K562 (cell line): ENCODE results near the gene PIK3R5.

ENCODE experiments used
- CEBPB ChIP-seq: fragments of 450-650 bp; IDR thresholded peaks from 2 replicates; pipeline ENCODE4 v1.6.1; 2016; ENCODE audit warnings: missing genetic modification characterization, missing compliant biosample characterization
- CEBPZ ChIP-seq: fragments of 150-350 bp; IDR thresholded peaks from 2 replicates; pipeline ENCODE4 v1.6.1; 2014; ENCODE audit warnings: low read depth, mild to moderate bottlenecking, low read length, borderline replicate concordance
- KLF1 ChIP-seq: fragments of 450-650 bp; IDR thresholded peaks from 2 replicates; pipeline ENCODE4 v1.6.1; 2016; ENCODE audit warnings: missing genetic modification characterization, missing compliant biosample characterization
- NCOA2 ChIP-seq, 2 experiments: fragments of 450-650 bp; IDR thresholded peaks; 2 replicates each; pipeline ENCODE4 v1.6.1; 2018; ENCODE audit warnings: mild to moderate bottlenecking in 2 of 2, moderate library complexity in 1 of 2; ENCODE audit not compliant: partially characterized antibody in 2 of 2
- POLR2AphosphoS5 ChIP-seq: IDR thresholded peaks from 2 replicates; pipeline ENCODE4 v1.6.1; 2011; ENCODE audit warnings: mild to moderate bottlenecking, low read depth, low read length, moderate library complexity; ENCODE audit not compliant: control insufficient read depth, insufficient read depth
- RFX5 ChIP-seq: IDR thresholded peaks from 2 replicates; pipeline ENCODE4 v1.6.1; 2011; ENCODE audit warnings: low read depth, mild to moderate bottlenecking, improper control_type of control experiment, low read length
- THAP7 ChIP-seq: fragments of 250-450 bp; sonication (Bioruptor Pico); IDR thresholded peaks from 2 replicates; pipeline ENCODE4 v1.5.0; 2021
- TF ChIP-seq, protein P1 (sequence below): fragments of 450-650 bp; formaldehyde crosslinking; IDR thresholded peaks from 2 replicates; pipeline ENCODE4 v1.4.0; 2020; ENCODE audit warnings: mild to moderate bottlenecking, mixed read lengths

- TF ChIP-seq RFX5 (no peak), NCOA2 (IDR thresholded peaks at IDR 0.05; ENCODE audit: partially characterized antibody in 2 of 2) (no peak), KLF1 (no peak), POLR2AphosphoS5 (no peak), CEBPB (tag) (no peak), CEBPZ (no peak), THAP7 (no peak)
- TF ChIP-seq, protein P1, sequence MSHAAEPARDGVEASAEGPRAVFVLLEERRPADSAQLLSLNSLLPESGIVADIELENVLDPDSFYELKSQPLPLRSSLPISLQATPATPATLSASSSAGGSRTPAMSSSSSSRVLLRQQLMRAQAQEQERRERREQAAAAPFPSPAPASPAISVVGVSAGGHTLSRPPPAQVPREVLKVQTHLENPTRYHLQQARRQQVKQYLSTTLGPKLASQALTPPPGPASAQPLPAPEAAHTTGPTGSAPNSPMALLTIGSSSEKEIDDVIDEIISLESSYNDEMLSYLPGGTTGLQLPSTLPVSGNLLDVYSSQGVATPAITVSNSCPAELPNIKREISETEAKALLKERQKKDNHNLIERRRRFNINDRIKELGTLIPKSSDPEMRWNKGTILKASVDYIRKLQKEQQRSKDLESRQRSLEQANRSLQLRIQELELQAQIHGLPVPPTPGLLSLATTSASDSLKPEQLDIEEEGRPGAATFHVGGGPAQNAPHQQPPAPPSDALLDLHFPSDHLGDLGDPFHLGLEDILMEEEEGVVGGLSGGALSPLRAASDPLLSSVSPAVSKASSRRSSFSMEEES: no peak
Observed at GRCh38 chr17:8868529-8868951, 97.0 kb downstream of the PIK3R5 start.
